AG04449 (cell line): ENCODE results near the gene UBE2K.
A peak's percentile ranks its signal among the peaks of the same experiment; 100 is the strongest.
"Not testable (repeated sequence)": the region's sequence is repeated elsewhere in the genome, so short reads cannot be mapped to it uniquely, and the experiment has no call there.

Source experiments
- CTCF ChIA-PET: fragments of 350-600 bp; formaldehyde crosslinking; extraction: SDS; loops from one replicate; lab custom pipeline; 2021; ENCODE audit warnings: antibody characterized with exemption; lab: Yijun Ruan, JAX
- POLR2A ChIA-PET: fragments of 400-600, 350-600 bp; formaldehyde crosslinking; extraction: SDS; loops from one replicate; lab custom pipeline; 2020; ENCODE audit warnings: antibody characterized with exemption, inconsistent platforms; lab: Yijun Ruan, JAX
- DNase-seq: peaks from one replicate; pipeline ENCODE4 v3.0.0-alpha.2; 2010; ENCODE audit warnings: low read depth, low spot score
- H3K4me3 ChIP-seq: 2 replicates; pipeline ENCODE4 v1.5.1; 2011; ENCODE audit warnings: low read depth, mild to moderate bottlenecking, control low read depth, low read length
- TF ChIP-seq, protein P1 (sequence below): IDR thresholded peaks from one replicate; pipeline ENCODE4 v1.5.1; 2011; ENCODE audit warnings: mild to moderate bottlenecking, moderate library complexity, low read length, control low read depth, inconsistent platforms; ENCODE audit not compliant: insufficient read depth; ENCODE audit errors: missing control alignments

Gene UBE2K

DNA sequence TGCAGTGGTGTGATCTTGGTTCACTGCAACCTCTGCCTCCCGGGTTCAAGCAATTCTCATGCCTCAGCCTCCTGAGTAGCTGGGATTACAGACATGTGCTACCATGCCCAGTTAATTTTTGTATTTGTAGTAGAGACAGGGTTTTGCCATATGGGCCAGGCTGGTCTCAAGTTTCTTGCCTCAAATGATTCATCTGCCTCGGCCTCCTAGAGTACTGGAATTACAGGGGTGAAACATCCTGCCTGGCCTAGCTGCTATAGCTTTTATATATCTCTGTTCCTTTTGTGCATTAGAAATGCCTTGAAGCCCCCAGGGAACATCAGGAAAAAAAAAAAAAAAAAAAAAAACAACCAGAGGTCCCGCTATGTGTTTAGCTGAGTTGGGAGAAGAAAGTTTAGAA is 34.8 kb downstream of the UBE2K start:
- H3K4me3 ChIP-seq = no peak overlapping the region
- TF ChIP-seq, protein P1, sequence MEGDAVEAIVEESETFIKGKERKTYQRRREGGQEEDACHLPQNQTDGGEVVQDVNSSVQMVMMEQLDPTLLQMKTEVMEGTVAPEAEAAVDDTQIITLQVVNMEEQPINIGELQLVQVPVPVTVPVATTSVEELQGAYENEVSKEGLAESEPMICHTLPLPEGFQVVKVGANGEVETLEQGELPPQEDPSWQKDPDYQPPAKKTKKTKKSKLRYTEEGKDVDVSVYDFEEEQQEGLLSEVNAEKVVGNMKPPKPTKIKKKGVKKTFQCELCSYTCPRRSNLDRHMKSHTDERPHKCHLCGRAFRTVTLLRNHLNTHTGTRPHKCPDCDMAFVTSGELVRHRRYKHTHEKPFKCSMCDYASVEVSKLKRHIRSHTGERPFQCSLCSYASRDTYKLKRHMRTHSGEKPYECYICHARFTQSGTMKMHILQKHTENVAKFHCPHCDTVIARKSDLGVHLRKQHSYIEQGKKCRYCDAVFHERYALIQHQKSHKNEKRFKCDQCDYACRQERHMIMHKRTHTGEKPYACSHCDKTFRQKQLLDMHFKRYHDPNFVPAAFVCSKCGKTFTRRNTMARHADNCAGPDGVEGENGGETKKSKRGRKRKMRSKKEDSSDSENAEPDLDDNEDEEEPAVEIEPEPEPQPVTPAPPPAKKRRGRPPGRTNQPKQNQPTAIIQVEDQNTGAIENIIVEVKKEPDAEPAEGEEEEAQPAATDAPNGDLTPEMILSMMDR = no peak
- POLR2A ChIA-PET = interaction anchor here (0.6 to 0.7 kb wide), 2 partner anchors 35 to 85 kb away, joined by 3 to 4 read pairs; partner anchors contain the start of gene UBE2K
- peak; percentile 47 for DNase-seq
- CTCF ChIA-PET = interaction anchor here (0.7 to 1.0 kb wide), 3 partner anchors 9 to 245 kb away, joined by 3 read pairs; no protein-coding TSS in a partner anchor

DNA sequence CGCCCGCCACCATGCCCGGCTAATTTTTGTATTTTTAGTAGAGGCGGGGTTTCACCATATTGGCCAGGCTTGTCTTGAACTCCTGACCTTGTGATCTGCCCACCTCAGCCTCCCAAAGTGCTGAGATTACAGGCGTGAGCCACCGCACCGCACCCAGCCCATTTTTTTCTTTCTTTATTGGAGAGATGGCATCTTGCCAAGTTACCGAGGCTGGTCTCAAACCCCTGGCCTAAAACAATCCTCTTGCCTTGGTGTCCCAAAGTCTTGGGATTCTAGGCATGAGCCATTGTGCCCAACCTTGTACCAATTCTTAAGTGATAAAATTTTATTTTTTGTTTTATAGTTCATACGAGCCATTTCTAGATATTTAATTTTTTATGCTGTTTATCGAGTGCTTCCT is 41.7 kb downstream of the UBE2K start:
- H3K4me3 ChIP-seq, POLR2A ChIA-PET, DNase-seq, CTCF ChIA-PET: not testable (repeated sequence)

DNA sequence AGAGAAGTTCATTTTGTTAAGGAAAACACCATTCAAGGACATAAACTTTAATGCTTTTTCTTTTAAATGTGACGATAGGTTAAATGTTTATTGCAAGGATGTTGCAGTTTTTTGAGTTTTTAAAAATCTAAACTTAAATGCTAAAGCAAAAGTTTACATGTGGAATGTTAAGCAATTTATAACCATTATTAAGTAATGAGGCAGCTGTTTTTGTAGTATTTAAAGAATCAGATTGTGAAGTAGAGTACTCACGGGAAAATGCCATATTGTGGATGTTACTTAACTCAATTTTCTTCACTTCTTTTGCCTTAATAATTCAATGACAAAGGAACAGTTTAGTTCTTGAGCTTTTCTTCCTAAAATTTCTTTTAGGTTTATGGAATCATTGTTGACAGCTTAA is 43.5 kb downstream of the UBE2K start:
- TF ChIP-seq, protein P1 = no peak
- DNase-seq = no peak
- ChIA-PET POLR2A (no interaction called here), CTCF (interaction anchor here (1.1 kb wide), 2 partner anchors 9 to 13 kb away, joined by 3 read pairs; no protein-coding TSS in a partner anchor)
- H3K4me3 ChIP-seq = no peak overlapping the region

DNA sequence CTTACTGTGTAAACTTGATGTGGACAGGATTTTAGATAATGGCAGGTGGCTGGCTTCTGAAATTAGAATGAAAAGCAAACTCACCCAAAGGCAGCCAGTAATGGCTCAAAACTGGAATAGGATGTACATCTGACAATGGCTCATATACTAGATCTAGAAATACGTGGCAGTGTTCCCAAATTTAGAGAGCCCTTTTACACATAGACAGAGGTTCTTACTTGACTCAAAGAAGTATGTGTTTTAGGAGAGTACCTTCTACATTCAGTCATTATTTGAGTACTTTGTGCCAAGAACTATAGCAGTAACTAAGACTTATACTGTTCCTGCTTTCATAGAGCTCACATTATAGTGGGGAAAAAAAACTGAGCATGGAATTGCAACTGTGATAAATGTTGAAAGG is 48.0 kb downstream of the UBE2K start:
- H3K4me3 ChIP-seq = no peak overlapping the region
- TF ChIP-seq, protein P1 = no peak
- POLR2A ChIA-PET = no interaction called here
- no peak for DNase-seq
- CTCF ChIA-PET = interaction anchor here (1.1 to 1.2 kb wide), 2 partner anchors 12 to 87 kb away, joined by 3 read pairs; no protein-coding TSS in a partner anchor

DNA sequence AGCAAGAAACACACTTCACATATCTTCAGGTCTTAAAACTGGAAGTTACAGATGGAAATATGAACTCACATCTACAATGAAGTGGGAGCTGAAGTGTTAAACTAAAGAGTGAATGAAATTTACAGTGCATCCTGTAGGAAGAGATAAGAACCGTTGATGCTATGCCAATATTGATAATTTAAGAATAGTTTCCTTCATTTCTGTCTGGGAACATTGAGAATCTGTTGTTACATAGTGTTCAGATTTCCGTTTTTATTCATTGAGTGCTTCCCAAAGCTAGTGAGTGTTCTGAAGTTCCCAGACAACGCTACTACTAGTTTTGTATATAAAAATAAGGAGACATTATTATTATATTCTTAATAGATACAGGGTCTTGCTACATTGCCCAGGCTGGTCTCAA is 52.3 kb downstream of the UBE2K start:
- CTCF ChIA-PET = no interaction called here
- DNase-seq = no peak
- POLR2A ChIA-PET = interaction anchor here (0.7 kb wide), 1 partner anchor 69 kb away, joined by 5 read pairs; no protein-coding TSS in a partner anchor
- TF ChIP-seq, protein P1 = no peak
- H3K4me3 ChIP-seq = no peak overlapping the region

DNA sequence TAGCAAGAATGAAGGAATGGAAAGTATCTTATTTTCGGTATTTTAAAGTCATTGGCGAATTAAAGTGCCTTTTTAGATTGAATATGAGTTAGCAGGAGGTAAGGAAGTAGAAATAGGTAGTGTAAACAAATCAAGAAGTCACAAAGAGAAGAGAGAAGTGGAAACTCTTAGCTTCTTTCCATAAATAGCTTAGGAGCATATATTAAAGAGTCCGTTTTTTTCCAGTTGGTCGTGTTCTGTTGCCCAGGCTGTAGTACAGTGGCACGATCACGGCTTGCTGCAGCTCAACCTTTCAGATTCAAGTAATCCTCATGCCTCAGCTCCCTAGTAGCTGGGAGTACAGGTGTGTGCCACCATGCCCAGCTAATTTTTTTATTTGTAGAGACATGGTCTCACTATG is 56.4 kb downstream of the UBE2K start:
- no peak overlapping the region for H3K4me3 ChIP-seq
- CTCF ChIA-PET = no interaction called here
- no peak for DNase-seq
- POLR2A ChIA-PET = no interaction called here
- TF ChIP-seq, protein P1 = no peak

DNA sequence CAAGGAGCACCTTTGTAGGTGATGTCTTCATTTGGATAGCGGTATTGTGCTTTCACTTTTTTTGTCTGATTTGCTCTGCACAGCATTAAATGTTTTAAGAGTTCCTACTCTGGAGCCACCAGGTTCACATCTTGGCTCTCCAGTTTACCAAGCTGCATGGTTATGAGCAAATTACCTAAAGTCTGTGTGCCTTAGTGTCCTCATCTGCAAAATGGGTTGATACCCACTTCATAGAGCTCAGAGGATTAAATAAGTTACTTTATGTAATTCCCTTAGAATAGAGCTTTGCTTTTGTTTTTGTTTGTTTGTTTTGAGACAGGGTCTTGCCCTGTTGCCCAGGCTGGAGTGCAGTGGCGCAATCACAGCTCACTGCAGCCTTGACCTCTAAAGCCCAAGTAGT is 58.2 kb downstream of the UBE2K start:
- DNase-seq = no peak
- ChIA-PET CTCF (no interaction called here), POLR2A (interaction anchor here (0.6 kb wide), 2 partner anchors 33 to 310 kb away, joined by 3 read pairs; no protein-coding TSS in a partner anchor)

More for the DNA sequence above, 58.2 kb downstream of the UBE2K start:
- no peak overlapping the region for H3K4me3 ChIP-seq
- TF ChIP-seq, protein P1 = no peak
